Loucy (cell line): ENCODE results near the gene ULBP2.
A peak's percentile ranks its signal among the peaks of the same experiment; 100 is the strongest.
"Not testable (repeated sequence)": the region's sequence is repeated elsewhere in the genome, so short reads cannot be mapped to it uniquely, and the experiment has no call there.

Experiments
- H2AFZ ChIP-seq: fragments of 200-600 bp; sonication (generic); 2 replicates; pipeline ENCODE4 v1.6.0; 2016; ENCODE audit warnings: antibody characterized with exemption, mild to moderate bottlenecking, low read length, moderate library complexity
- H3F3A ChIP-seq: fragments of 200-600 bp; 2 replicates; pipeline ENCODE4 v1.6.0; 2016; ENCODE audit warnings: antibody characterized with exemption, low read depth, mild to moderate bottlenecking
- H3K27me3 ChIP-seq: fragments of 200-600 bp; sonication (generic); 2 replicates; pipeline ENCODE4 v1.6.1; 2014; ENCODE audit warnings: low read length, mild to moderate bottlenecking; ENCODE audit not compliant: insufficient read depth, poor library complexity, severe bottlenecking
- H3K36me3 ChIP-seq: fragments of 200-600 bp; sonication (generic); 2 replicates; pipeline ENCODE4 v1.6.1; 2016; ENCODE audit warnings: low read length; ENCODE audit not compliant: insufficient read depth
- H3K4me1 ChIP-seq: fragments of 200-600 bp; sonication (generic); 2 replicates; pipeline ENCODE4 v1.5.1; 2014; ENCODE audit warnings: low read length, mild to moderate bottlenecking; ENCODE audit not compliant: insufficient read depth, poor library complexity, severe bottlenecking
- H3K4me2 ChIP-seq: fragments of 200-600 bp; sonication (generic); 2 replicates; pipeline ENCODE4 v1.6.0; 2014; ENCODE audit warnings: antibody characterized with exemption, low read length, low read depth, mild to moderate bottlenecking; ENCODE audit not compliant: poor library complexity, severe bottlenecking
- H3K4me3 ChIP-seq: fragments of 200-600 bp; sonication (generic); 2 replicates; pipeline ENCODE4 v1.5.1; 2014; ENCODE audit warnings: low read length, mild to moderate bottlenecking, mixed read lengths; ENCODE audit not compliant: poor library complexity, severe bottlenecking
- H3K79me2 ChIP-seq: fragments of 200-600 bp; sonication (generic); 2 replicates; pipeline ENCODE4 v1.6.1; 2014; ENCODE audit warnings: low read length; ENCODE audit not compliant: insufficient read depth
- H3K9ac ChIP-seq: fragments of 200-600 bp; sonication (generic); 2 replicates; pipeline ENCODE4 v1.6.0; 2014; ENCODE audit warnings: mild to moderate bottlenecking, low read depth, low read length, moderate library complexity; ENCODE audit not compliant: poor library complexity, severe bottlenecking
- H3K9me2 ChIP-seq: fragments of 200-600 bp; sonication (generic); replicated peaks from 2 replicates; pipeline ENCODE4 v1.6.1; 2016; ENCODE audit warnings: low read depth, low read length, mixed read lengths
- H3K9me3 ChIP-seq: fragments of 200-600 bp; sonication (generic); 2 replicates; pipeline ENCODE4 v1.6.1; 2014; ENCODE audit warnings: mild to moderate bottlenecking, antibody characterized with exemption, low read length, low read depth; ENCODE audit not compliant: insufficient read depth
- H4K20me1 ChIP-seq: fragments of 200-600 bp; sonication (generic); 2 replicates; pipeline ENCODE4 v1.6.0; 2014; ENCODE audit warnings: antibody characterized with exemption, low read length, mild to moderate bottlenecking; ENCODE audit not compliant: insufficient read depth, poor library complexity, severe bottlenecking
- CTCF ChIP-seq: fragments of 200-600 bp; sonication (generic); conservative IDR thresholded peaks from 2 replicates; pipeline ENCODE4 v1.5.1; 2014; ENCODE audit warnings: mild to moderate bottlenecking, antibody characterized with exemption, low read length
- EZH2phosphoT487 ChIP-seq: fragments of 200-600 bp; IDR thresholded peaks from 2 replicates; pipeline ENCODE4 v1.6.1; 2018; ENCODE audit warnings: antibody characterized with exemption, mild to moderate bottlenecking, moderate library complexity, borderline replicate concordance

Gene ULBP2

DNA sequence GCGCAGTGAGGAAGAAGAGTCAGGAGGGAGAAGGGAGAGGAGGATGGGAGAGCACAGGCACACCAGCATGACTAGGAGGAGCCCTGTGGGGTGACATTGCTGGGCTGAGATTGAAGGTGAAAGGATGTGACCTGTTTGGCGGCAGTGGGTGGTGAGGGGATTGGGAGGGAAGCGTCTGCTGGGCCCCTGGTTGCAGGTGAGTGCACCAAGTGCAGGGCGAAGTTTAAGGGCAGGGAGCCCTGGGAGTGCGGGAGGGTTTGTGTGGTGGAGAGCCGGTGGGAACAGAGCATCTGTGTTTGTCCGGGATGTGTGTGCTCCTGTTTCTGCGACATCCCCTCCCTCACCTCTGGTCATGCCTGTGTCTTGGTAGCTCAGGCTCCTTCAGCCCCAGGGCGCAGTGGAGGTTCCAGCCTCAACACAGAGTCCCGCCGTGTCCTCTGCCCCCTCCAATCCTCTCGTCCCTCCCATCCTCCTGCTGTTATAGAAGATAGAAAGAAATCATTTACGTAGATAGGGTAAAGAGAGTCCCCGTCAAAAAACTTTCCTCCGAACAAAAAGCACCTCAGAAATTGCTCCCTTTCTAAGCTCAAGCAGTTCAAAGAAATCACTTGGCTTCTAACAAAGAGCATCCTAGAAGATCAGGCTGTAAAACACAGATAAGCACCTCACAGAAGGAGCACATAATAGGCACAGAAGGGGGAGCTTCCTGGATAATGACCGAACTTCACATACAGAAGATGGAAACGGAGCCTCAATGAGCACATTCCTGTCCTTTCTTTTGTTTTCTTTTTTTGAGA is 46.9 kb downstream of the ULBP2 start:
- Histone ChIP-seq H3K9me2 (no peaks in the 10 kb centered on the region), H3K27me3 (peaks cover 12% of the 10 kb centered on the region), H4K20me1 (no peaks in the 10 kb centered on the region), H2AFZ (no peak overlapping the region), H3K9me3 (no peaks in the 10 kb centered on the region), H3K9ac (no peak overlapping the region), H3F3A (no peaks in the 10 kb centered on the region), H3K4me1 (peaks cover 16% of the 10 kb centered on the region), H3K4me3 (no peak overlapping the region), H3K79me2 (no peaks in the 10 kb centered on the region), H3K4me2 (no peak overlapping the region), H3K36me3 (no peaks in the 10 kb centered on the region)
- TF ChIP-seq EZH2phosphoT487 (no peak), CTCF (no peak)

- TF ChIP-seq CTCF, result no peak
- TF ChIP-seq EZH2phosphoT487, result no peak
- H3K9me2 ChIP-seq, result no peaks in the 10 kb centered on the region
- H3K4me1 ChIP-seq, result peaks cover 16% of the 10 kb centered on the region
- H3K36me3 ChIP-seq, result no peaks in the 10 kb centered on the region
- peak overlapping the region; percentile 71 for H3K4me3 ChIP-seq
- H3K4me2 ChIP-seq, result peak overlapping the region; percentile 81
- H3F3A ChIP-seq, result no peaks in the 10 kb centered on the region
- H3K9me3 ChIP-seq, result no peaks in the 10 kb centered on the region
- peaks cover 12% of the 10 kb centered on the region for H3K27me3 ChIP-seq
- no peak overlapping the region for H3K9ac ChIP-seq
- no peaks in the 10 kb centered on the region for H4K20me1 ChIP-seq
- no peaks in the 10 kb centered on the region for H3K79me2 ChIP-seq
- peak overlapping the region; percentile 76 for H2AFZ ChIP-seq
Observed at GRCh38 chr6:149990212-149990660, 48.4 kb downstream of the ULBP2 start.

DNA sequence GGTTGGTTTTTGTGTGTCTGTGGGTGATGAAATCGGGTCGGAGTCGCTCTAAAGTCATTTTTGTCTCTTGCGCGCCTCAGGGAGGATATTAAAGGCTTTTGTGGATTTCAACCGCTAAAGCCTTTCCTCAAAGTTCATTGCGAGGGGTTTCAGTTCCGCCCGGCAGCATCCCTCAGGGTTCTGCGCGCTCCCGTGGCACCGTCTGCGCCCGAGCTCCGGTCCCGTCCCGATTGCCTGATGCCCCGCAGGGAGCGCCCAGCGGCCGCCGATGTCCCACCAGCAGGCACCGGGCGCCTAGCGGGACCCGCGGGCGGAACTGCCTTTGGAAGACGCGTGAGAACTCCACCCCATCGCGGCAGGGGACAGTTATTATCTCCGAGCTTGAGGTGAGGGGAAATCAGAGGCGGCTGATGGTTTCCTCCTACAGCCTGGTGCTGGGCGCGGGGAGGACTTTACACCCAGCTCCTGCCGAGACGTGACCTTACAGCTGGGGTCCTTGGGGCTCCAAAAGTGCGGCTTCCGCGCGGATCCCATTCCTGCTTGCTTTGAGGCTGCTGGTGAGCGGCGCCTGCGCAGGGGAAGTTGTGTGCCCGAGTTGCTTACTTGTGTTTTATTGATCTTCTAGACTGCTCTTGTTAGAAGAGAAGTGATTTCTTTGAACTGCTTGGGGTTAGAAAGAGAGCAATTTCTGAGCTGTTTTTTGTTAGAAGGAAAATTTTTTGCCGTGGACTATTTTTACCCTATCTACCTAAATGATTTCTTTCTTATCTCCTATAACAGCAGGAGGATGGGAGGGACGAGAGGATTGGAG is 49.1 kb downstream of the ULBP2 start:
- no peaks in the 10 kb centered on the region for H3K9me2 ChIP-seq
- no peaks in the 10 kb centered on the region for H3K9me3 ChIP-seq
- peaks cover 12% of the 10 kb centered on the region for H3K27me3 ChIP-seq
- TF ChIP-seq EZH2phosphoT487 (no peak), CTCF (no peak)
- H3K4me3 ChIP-seq, result peak overlapping the region; percentile 71
- no peaks in the 10 kb centered on the region for H3K79me2 ChIP-seq
- no peaks in the 10 kb centered on the region for H4K20me1 ChIP-seq
- H3K9ac ChIP-seq, result peak overlapping the region; percentile 59
- H3K4me2 ChIP-seq, result peak overlapping the region; percentile 81
- H2AFZ ChIP-seq, result peak overlapping the region; percentile 76
- peaks cover 20% of the 10 kb centered on the region for H3K4me1 ChIP-seq
- H3F3A ChIP-seq, result no peaks in the 10 kb centered on the region
- H3K36me3 ChIP-seq, result no peaks in the 10 kb centered on the region

- not testable (repeated sequence) for H3K9me3 ChIP-seq, H3F3A ChIP-seq, H3K79me2 ChIP-seq, H3K9me2 ChIP-seq, H3K36me3 ChIP-seq, H4K20me1 ChIP-seq
- H3K4me1 ChIP-seq, result peaks cover 25% of the 10 kb centered on the region
- peaks cover 12% of the 10 kb centered on the region for H3K27me3 ChIP-seq
- peak overlapping the region; percentile 59 for H3K9ac ChIP-seq
- H3K4me3 ChIP-seq, result peak overlapping the region; percentile 71
- peak overlapping the region; percentile 76 for H2AFZ ChIP-seq
- H3K4me2 ChIP-seq, result peak overlapping the region; percentile 81
Observed at GRCh38 chr6:149991472-149991795, 49.6 kb downstream of the ULBP2 start.
